HepG2 (cell line): ENCODE measurements around the gene SP5. TPM values are rescaled to one million over a fixed set of nuclear protein-coding genes. Genes with fewer than 3 reads are reported as not detected.

Source experiments
- ARID4A ChIP-seq: sonication (generic); formaldehyde crosslinking; IDR thresholded peaks from 2 replicates; pipeline ENCODE4 v1.5.0; 2020; ENCODE audit warnings: mild to moderate bottlenecking, missing genetic modification reagents, borderline replicate concordance
- BCL6 ChIP-seq: IDR thresholded peaks from 2 replicates; pipeline ENCODE4 v1.6.1; 2016; ENCODE audit warnings: missing genetic modification reagents, missing compliant biosample characterization
- E2F5 ChIP-seq: sonication (generic); formaldehyde crosslinking; conservative IDR thresholded peaks from 2 replicates; pipeline ENCODE4 v1.4.0; 2020; ENCODE audit warnings: missing genetic modification reagents
- HIC2 ChIP-seq: sonication (generic); formaldehyde crosslinking; IDR thresholded peaks from 2 replicates; pipeline ENCODE4 v1.9.0; 2022; ENCODE audit warnings: low read depth, missing genetic modification reagents
- IRX3 ChIP-seq: sonication (generic); formaldehyde crosslinking; IDR thresholded peaks from 2 replicates; pipeline ENCODE4 v1.8.1; 2023; ENCODE audit warnings: mild to moderate bottlenecking, low read depth, missing genetic modification reagents, borderline replicate concordance
- KLF12 ChIP-seq: sonication (generic); formaldehyde crosslinking; IDR thresholded peaks from 2 replicates; pipeline ENCODE4 v1.4.0; 2020; ENCODE audit warnings: missing genetic modification reagents, borderline replicate concordance
- MNT ChIP-seq: fragments of 450-650 bp; IDR thresholded peaks from 2 replicates; pipeline ENCODE4 v1.6.1; 2016
- NFIC ChIP-seq: IDR thresholded peaks from 2 replicates; pipeline ENCODE4 v1.6.1; 2012; ENCODE audit warnings: mild to moderate bottlenecking, low read length, inconsistent platforms
- RBM22 ChIP-seq: fragments of 200-400 bp; formaldehyde crosslinking; optimal IDR thresholded peaks from 2 replicates; pipeline ENCODE3; 2017; ENCODE audit warnings: mild to moderate bottlenecking, low read length, moderate library complexity
- SIN3A ChIP-seq: IDR thresholded peaks from 2 replicates; pipeline ENCODE4 v1.6.1; 2011; ENCODE audit warnings: low read depth, mild to moderate bottlenecking, control low read depth, low read length, borderline replicate concordance
- SOX5 ChIP-seq: IDR thresholded peaks from 2 replicates; pipeline ENCODE4 v1.6.1; 2016; ENCODE audit warnings: borderline replicate concordance
- ZNF275 ChIP-seq: sonication (generic); formaldehyde crosslinking; IDR thresholded peaks from 2 replicates; pipeline ENCODE4 v1.8.0; 2022; ENCODE audit warnings: missing genetic modification reagents, mild to moderate bottlenecking, inconsistent platforms, borderline replicate concordance
- ZNF589 ChIP-seq: sonication (generic); formaldehyde crosslinking; conservative IDR thresholded peaks from 2 replicates; pipeline ENCODE4 v1.8.0; 2022; ENCODE audit warnings: mild to moderate bottlenecking, moderate library complexity, missing genetic modification reagents
- ZNF710 ChIP-seq: sonication (generic); formaldehyde crosslinking; IDR thresholded peaks from 2 replicates; pipeline ENCODE4 v1.5.0; 2020; ENCODE audit warnings: mild to moderate bottlenecking, missing genetic modification reagents, borderline replicate concordance
- ZNF883 ChIP-seq: sonication (generic); formaldehyde crosslinking; IDR thresholded peaks from 2 replicates; pipeline ENCODE4 v1.5.1; 2020; ENCODE audit warnings: mild to moderate bottlenecking, missing genetic modification reagents; ENCODE audit errors: not compliant biosample characterization
- polyA plus RNA-seq, 8 experiments: library from polyadenylated mRNA; depleted of rRNA in 3 of 8; stranded (reverse) in 7 of 8; unstranded in 1 of 8; fragments of >200 nt; fragmentation: Illumina TruSeq in 4 of 8; extraction: Trizol in 4 of 8; gene quantifications; 2 replicates each; pipeline versions ENCODE4 v1.2.1 to v1.2.3, GENCODE V29; 2011 to 2016; ENCODE audit warnings: low read depth in 4 of 8, missing spikeins in 1 of 8, mixed read lengths in 1 of 8; ENCODE audit not compliant: insufficient read depth in 1 of 8
- total RNA-seq, 5 experiments: library from RNA; depleted of rRNA; stranded (reverse); fragments of >200 nt; fragmentation: Illumina TruSeq; extraction: Trizol; gene quantifications; 2 replicates each; pipeline ENCODE4 v1.2.3, GENCODE V29; 2016; ENCODE audit warnings: low read depth in 1 of 5

The SP5 gene
- total and polyA plus RNA-seq, 2 of the 13 experiments (the other 11 are each of a cell fraction or from before 2014, with no cell fraction given), result 50.8 to 119 TPM

GRCh38 chr2:170713543-170714380, 1.4 kb upstream of the SP5 start (continued):
- peak; percentile 55 for TF ChIP-seq ARID4A
- TF ChIP-seq BCL6 (CRISPR knock-in tag), result no peak
- no peak for TF ChIP-seq ZNF710 (CRISPR knock-in tag)
- TF ChIP-seq MNT, result no peak
- TF ChIP-seq IRX3 (CRISPR knock-in tag), result no peak
- TF ChIP-seq RBM22, result peak; percentile 77
- TF ChIP-seq SOX5, result no peak
- TF ChIP-seq ZNF589, result no peak
- TF ChIP-seq HIC2 (CRISPR knock-in tag), result peak; percentile 34; the same call in 1 of the 2 replicates
- TF ChIP-seq SIN3A, result peak; percentile 21; the same call in 1 of the 2 replicates
- peak; percentile 52; the same call in 1 of the 2 replicates for TF ChIP-seq ZNF275 (CRISPR knock-in tag)
- TF ChIP-seq KLF12 (CRISPR knock-in tag), result no peak; the same call in 1 of the 2 replicates
- no peak; the same call in 1 of the 2 replicates for TF ChIP-seq E2F5 (CRISPR knock-in tag)
- TF ChIP-seq NFIC, result no peak
- TF ChIP-seq ZNF883, result no peak
